Transverse colon (tissue), 4 donors: Measurements from ENCODE around the gene GRIK4. TPM values are rescaled to one million over a fixed set of nuclear protein-coding genes. Genes with fewer than 3 reads are reported as not detected.

ENCODE experiments used
- DNase-seq: peaks from one replicate; pipeline ENCODE4 v3.0.0-alpha.2; 2019
- H3K27ac ChIP-seq, 4 donors: fragments of 200-600 bp; sonication (generic); 2 replicates each; pipeline ENCODE4 v1.5.1; 2016 to 2018; ENCODE audit warnings: inconsistent platforms in 4 of 4
- H3K27me3 ChIP-seq: fragments of 200-600 bp; sonication (generic); 2 replicates; pipeline ENCODE4 v1.5.1; 2017; ENCODE audit warnings: inconsistent platforms
- H3K36me3 ChIP-seq, 4 donors: fragments of 200-600 bp; sonication (generic); 2 replicates each; pipeline ENCODE4 v1.5.1; 2017 to 2019; ENCODE audit warnings: inconsistent platforms in 4 of 4
- H3K4me1 ChIP-seq, 4 donors: fragments of 200-600 bp; sonication (generic); 2 replicates each; pipeline ENCODE4 v1.5.1; 2017 to 2020; ENCODE audit warnings: inconsistent platforms in 4 of 4
- H3K4me3 ChIP-seq, 4 donors: fragments of 200-600 bp; sonication (generic); 1 replicate in 1 of 4; 2 replicates in 3 of 4; pipeline versions ENCODE4 v1.5.1 to v1.6.1; 2017 to 2019; ENCODE audit warnings: inconsistent platforms in 4 of 4
- H3K9me3 ChIP-seq, 2 donors: fragments of 200-600 bp; sonication (generic); 2 replicates each; pipeline ENCODE4 v1.5.1; 2017 to 2019; ENCODE audit warnings: inconsistent platforms in 2 of 2
- CTCF ChIP-seq, 5 experiments: fragments of 200-600 bp in 3 of 5; fragments of 450-650 bp in 2 of 5; sonication (generic) in 3 of 5; IDR thresholded peaks; 1 replicate in 2 of 5; 2 replicates in 3 of 5; pipeline ENCODE4 v1.5.1; 2016 to 2017; ENCODE audit warnings: antibody characterized with exemption in 5 of 5, inconsistent platforms in 3 of 5, mild to moderate bottlenecking in 2 of 5, moderate library complexity in 1 of 5
- EP300 ChIP-seq: sonication (generic); formaldehyde crosslinking; IDR thresholded peaks from one replicate; pipeline ENCODE4 v1.6.1; 2017; ENCODE audit warnings: antibody characterized with exemption, low read depth
- POLR2A ChIP-seq: fragments of 450-650 bp; IDR thresholded peaks from one replicate; pipeline ENCODE4 v1.6.1; 2016; ENCODE audit warnings: antibody characterized with exemption, mild to moderate bottlenecking, moderate library complexity
- POLR2AphosphoS5 ChIP-seq, 3 donors: sonication (generic); formaldehyde crosslinking; IDR thresholded peaks; one replicate each; pipeline ENCODE4 v1.6.1; 2016; ENCODE audit warnings: antibody characterized with exemption in 3 of 3
- WGBS, 2 donors: methylation state at CpG; one replicate each; pipeline ENCODE4 v1.1.5; 2018; ENCODE audit warnings: low coverage in 1 of 2; 5-methylcytosine and 5-hydroxymethylcytosine counted together
- in situ Hi-C, 4 donors: fragments of 200-750 bp; cut with MboI; loops; one replicate each; pipeline versions ENCODE4 v1.15.0 to v1.15.1; 2017; ENCODE audit warnings: low sequenced_read_pairs in 3 of 4, low pct_ligation_motif_present in 1 of 4, low pct_unique_long_range_greater_than_20kb in 1 of 4
- intact Hi-C: fragments of 100-400 bp; cut with DNase I; formaldehyde crosslinking; loops from one replicate; pipeline ENCODE4 v1.15.1; 2023; ENCODE audit warnings: low total_unique reads
- total RNA-seq, 4 donors: library from RNA; depleted of rRNA; stranded (reverse); fragments of >200 nt; gene quantifications; one replicate each; pipeline ENCODE4 v1.1.0, GENCODE V29; 2016

The GRIK4 gene
- total RNA-seq, 4 donors from 2014 or later = 2.6 TPM; not detected in 3

- Histone ChIP-seq H3K4me3 (no peak overlapping the region), H3K27ac (no peak overlapping the region), H3K9me3 (no peaks in the 10 kb centered on the region), H3K27me3 (peaks cover under 1% of the 10 kb centered on the region), H3K36me3 (no peaks in the 10 kb centered on the region), H3K4me1 (no peaks in the 10 kb centered on the region)
- DNase-seq = no peak
- in situ Hi-C loops = no loop called here
- 89 to 93% methylated on average over 3 to 15 of the region's 15 CpGs for WGBS, 2 donors
- no peak for TF ChIP-seq CTCF (IDR thresholded peaks at IDR 0.05)
- intact Hi-C loops = no loop called here
Measured at GRCh38 chr11:120873966-120874735, 362.6 kb downstream of the GRIK4 start.

- intact Hi-C loops = no loop called here
- no peak overlapping the region for H3K27ac ChIP-seq
- 86 to 100% methylated on average over 1 of the region's 1 CpG for WGBS, 2 donors
- H3K36me3 ChIP-seq = no peaks in the 10 kb centered on the region
- H3K27me3 ChIP-seq = peaks cover 7% of the 10 kb centered on the region
- H3K4me3 ChIP-seq = no peak overlapping the region
- in situ Hi-C loops = no loop called here
- no peak for DNase-seq
- no peaks in the 10 kb centered on the region for H3K4me1 ChIP-seq
- no peaks in the 10 kb centered on the region for H3K9me3 ChIP-seq
- TF ChIP-seq EP300 (no peak), POLR2AphosphoS5 (IDR thresholded peaks at IDR 0.05) (no peak), POLR2A (no peak), CTCF (IDR thresholded peaks at IDR 0.05) (no peak)
Measured at GRCh38 chr11:120875986-120876385, 364.4 kb downstream of the GRIK4 start.

- Histone ChIP-seq H3K9me3 (no peaks in the 10 kb centered on the region), H3K27ac (no peak overlapping the region), H3K27me3 (peaks cover 7% of the 10 kb centered on the region), H3K4me1 (no peaks in the 10 kb centered on the region), H3K4me3 (no peak overlapping the region), H3K36me3 (no peaks in the 10 kb centered on the region)
- 79 to 100% methylated on average over 1 to 10 of the region's 10 CpGs for WGBS, 2 donors
- TF ChIP-seq EP300 (no peak), POLR2A (no peak), CTCF (IDR thresholded peaks at IDR 0.05) (no peak), POLR2AphosphoS5 (IDR thresholded peaks at IDR 0.05) (no peak)
- no peak for DNase-seq
- in situ Hi-C loops = no loop called here
- intact Hi-C loops = no loop called here
Measured at GRCh38 chr11:120877746-120878365, 366.3 kb downstream of the GRIK4 start.

GRCh38 chr11:120878781-120879180 lies 367.2 kb downstream of the GRIK4 start:
- intact Hi-C loops (no loop called here), in situ Hi-C loops (no loop called here)
- 83% methylated on average over 6 of the region's 6 CpGs for WGBS, 2 donors
- H3K4me3 ChIP-seq = no peak overlapping the region
- H3K4me1 ChIP-seq = no peaks in the 10 kb centered on the region
- DNase-seq = no peak
- peaks cover 7% of the 10 kb centered on the region for H3K27me3 ChIP-seq
- no peak overlapping the region for H3K27ac ChIP-seq
- TF ChIP-seq EP300 (no peak), POLR2AphosphoS5 (IDR thresholded peaks at IDR 0.05) (no peak), CTCF (IDR thresholded peaks at IDR 0.05) (no peak), POLR2A (no peak)
- H3K36me3 ChIP-seq = no peaks in the 10 kb centered on the region
- no peaks in the 10 kb centered on the region for H3K9me3 ChIP-seq
